Left lung (tissue), 10 donors: ENCODE measurements around the gene CLDN7. TPM values are rescaled to one million over a fixed set of nuclear protein-coding genes. Genes with fewer than 3 reads are reported as not detected.
A peak's percentile ranks its signal among the peaks of the same experiment; 100 is the strongest.

Source experiments
- ATAC-seq: fragments of 200-7000 bp; cut with Tn5 transposase; one replicate; pipeline ENCODE4 v1.9.1; 2020; ENCODE audit warnings: moderate library complexity
- DNase-seq, 4 donors: peaks; one replicate each; pipeline ENCODE4 v3.0.0-alpha.2; 2013 to 2020
- H3K27ac ChIP-seq, 2 donors: fragments of 200-600 bp; sonication (generic) in 1 of 2; one replicate each; pipeline versions ENCODE4 v1.5.0 to v1.8.0; 2020 to 2021
- H3K27me3 ChIP-seq, 2 donors: fragments of 200-600 bp; sonication (generic) in 1 of 2; one replicate each; pipeline versions ENCODE4 v1.5.0 to v1.8.0; 2020 to 2021
- H3K36me3 ChIP-seq, 2 donors: fragments of 200-600 bp; sonication (generic) in 1 of 2; one replicate each; pipeline versions ENCODE4 v1.5.0 to v1.8.0; 2020 to 2021
- H3K4me1 ChIP-seq, 2 donors: fragments of 200-600 bp; one replicate each; pipeline ENCODE4 v1.8.0; 2021
- H3K4me3 ChIP-seq, 2 donors: fragments of 200-600 bp; sonication (generic) in 1 of 2; one replicate each; pipeline versions ENCODE4 v1.5.0 to v1.8.0; 2020 to 2021; ENCODE audit warnings: mild to moderate bottlenecking in 1 of 2
- H3K9me3 ChIP-seq, 2 donors: fragments of 200-600 bp; sonication (generic) in 1 of 2; one replicate each; pipeline versions ENCODE4 v1.5.0 to v1.8.0; 2020 to 2021
- CTCF ChIP-seq, 2 donors: fragments of 200-600 bp; sonication (generic) in 1 of 2; IDR thresholded peaks; one replicate each; pipeline versions ENCODE4 v1.5.0 to v1.8.0; 2021; ENCODE audit warnings: antibody characterized with exemption in 2 of 2
- intact Hi-C, 2 donors: fragments of 100-400 bp; cut with DNase I; formaldehyde crosslinking; loops; one replicate each; pipeline versions ENCODE4 v1.11.2 to v1.14.2; 2022
- polyA plus RNA-seq, 6 donors: library from polyadenylated mRNA; unstranded; fragments of 120-200 nt; gene quantifications; one replicate each; pipeline ENCODE4 v1.2.1, GENCODE V29; 2013; ENCODE audit not compliant: insufficient read length in 6 of 6
- total RNA-seq, 2 donors: library from RNA; stranded (reverse); fragmentation: NEBNext Ultra II Directional; extraction: Animal tissue kit (Norgen Biotek cat#: 25700); gene quantifications; one replicate each; pipeline ENCODE4 v1.2.1, GENCODE V29; 2021
- donor health status: DM: no; HTN: yes; CAD: no.
- donor health status: DM: no; HTN: no; CAD: no.

CLDN7 gene
- total and polyA plus RNA-seq, 8 donors = 26.0 to 197 (median 36.5) TPM

DNA sequence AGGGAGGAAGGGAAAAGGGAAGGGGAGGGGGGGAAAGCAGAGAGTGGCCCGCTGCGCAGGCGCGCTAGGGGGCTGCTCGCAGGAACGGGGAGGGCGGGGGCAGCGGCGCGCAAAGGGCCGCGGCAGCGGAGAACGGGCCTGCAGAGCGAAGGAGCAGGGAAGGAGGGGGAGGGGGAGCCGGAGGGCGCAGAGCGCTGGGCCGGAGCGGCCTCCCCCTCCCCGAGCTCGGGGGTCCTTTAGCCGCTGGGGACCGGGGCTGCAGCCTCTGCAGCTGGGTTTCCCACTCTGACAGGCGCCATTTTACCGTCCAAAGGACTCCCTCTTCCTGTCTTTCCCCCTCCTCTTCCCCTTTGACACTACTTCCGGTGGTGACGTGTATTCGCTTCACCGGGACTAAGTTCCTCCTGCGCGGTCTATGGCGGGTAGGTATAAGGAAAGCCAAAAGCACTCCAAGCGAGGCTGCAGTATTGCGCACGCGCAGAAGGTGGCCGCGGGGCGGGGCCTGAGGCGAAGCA lies 10.6 kb downstream of the CLDN7 start, which contains the start of gene CTDNEP1:
CTDNEP1 (minus strand) TSS at position 74 of the 515 bp plus-strand sequence. CDS start 438 bp downstream, outside the sequence.
- no peaks in the 10 kb centered on the region for H3K9me3 ChIP-seq
- DNase-seq (peak; percentile 99 to 100 (median 99)), ATAC-seq (peak; percentile 90)
- peaks cover 18 to 47% of the 10 kb centered on the region in 2 donors for H3K4me1 ChIP-seq
- no peaks in the 10 kb centered on the region for H3K27me3 ChIP-seq
- intact Hi-C loops = no loop called here
- no peak for TF ChIP-seq CTCF (IDR thresholded peaks at IDR 0.05)
- H3K27ac ChIP-seq = peak within 1 kb of the TSS; percentile 99 to 100
- H3K36me3 ChIP-seq = peaks cover 0 to 34% of the 10 kb centered on the region in 2 donors
- peak within 1 kb of the TSS; percentile 83 to 95 for H3K4me3 ChIP-seq

DNA sequence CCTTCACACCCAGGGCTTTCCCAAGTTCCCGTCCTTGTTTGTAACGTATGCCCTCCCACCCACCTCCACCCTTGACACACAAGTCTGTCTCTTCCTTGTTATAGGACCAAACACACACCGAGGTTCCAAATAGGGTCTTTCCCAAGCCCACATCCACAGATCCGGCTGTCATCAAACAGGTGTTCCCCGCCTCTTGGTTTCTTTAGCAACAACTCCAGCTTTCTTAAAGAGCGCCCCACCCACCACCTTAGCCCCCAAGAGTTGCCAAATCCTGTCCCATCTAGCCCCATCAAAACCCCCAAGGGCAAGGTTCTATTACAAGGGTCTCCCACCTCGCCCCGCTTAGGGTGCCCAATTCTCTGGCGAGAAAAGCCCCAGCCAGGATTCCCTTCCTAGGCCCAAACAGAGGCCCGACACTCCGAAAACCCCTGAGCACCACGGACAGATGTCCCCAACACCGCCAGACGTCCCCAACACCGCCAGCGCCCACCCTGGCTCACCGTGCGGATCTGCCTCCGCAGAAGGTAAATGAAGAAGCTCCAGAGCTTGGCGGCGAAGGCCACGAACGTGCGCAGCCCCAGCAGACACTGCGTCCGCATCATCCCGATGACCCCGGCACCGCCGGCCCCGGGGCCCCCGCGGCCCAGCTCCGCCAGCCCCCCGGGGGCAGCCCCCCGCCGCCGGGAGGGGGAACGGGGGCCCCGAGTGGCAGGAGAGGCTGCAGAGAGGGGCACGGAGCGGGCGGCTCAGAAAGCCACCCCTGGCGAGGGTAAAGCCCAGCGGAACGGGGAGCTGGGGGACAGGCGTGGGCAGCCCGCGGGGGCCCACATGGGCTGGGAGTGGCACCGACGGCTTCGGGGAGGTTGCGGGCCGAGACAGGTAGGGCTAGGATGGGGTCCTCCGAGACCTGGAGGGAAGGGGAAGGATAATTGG lies 11.3 kb downstream of the CLDN7 start:
- H3K36me3 ChIP-seq = peaks cover 0 to 34% of the 10 kb centered on the region in 2 donors
- intact Hi-C loops = no loop called here
- no peaks in the 10 kb centered on the region for H3K27me3 ChIP-seq
- no peak for TF ChIP-seq CTCF (IDR thresholded peaks at IDR 0.05)
- H3K27ac ChIP-seq = peak overlapping the region; percentile 99 to 100
- ATAC-seq (no peak), DNase-seq (peak in 2 of 4 donors; percentile 53 to 88)
- no peaks in the 10 kb centered on the region for H3K9me3 ChIP-seq
- peak overlapping the region; percentile 83 to 95 for H3K4me3 ChIP-seq
- H3K4me1 ChIP-seq = peaks cover 18 to 47% of the 10 kb centered on the region in 2 donors

DNA sequence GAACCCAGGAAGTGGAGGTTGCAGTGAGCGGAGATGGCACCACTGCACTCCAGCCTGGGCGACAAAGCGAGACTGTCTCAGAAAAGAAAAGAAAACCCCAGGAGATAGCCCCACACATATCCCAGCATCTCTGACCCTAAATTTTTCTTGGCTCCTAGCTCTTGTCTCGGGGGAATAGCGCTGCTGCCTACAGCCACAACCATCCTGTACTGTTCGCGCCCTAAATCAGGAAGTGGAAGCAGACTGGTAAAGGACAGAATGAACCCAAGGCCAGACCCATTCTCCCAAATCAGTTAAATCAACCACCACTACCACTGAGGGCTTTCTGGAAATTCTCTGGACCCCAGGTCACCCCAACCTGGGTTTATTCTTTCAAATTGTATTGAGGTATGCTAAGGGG lies 12.4 kb downstream of the CLDN7 start:
- ATAC-seq (no peak), DNase-seq (no peak)
- Histone ChIP-seq H3K27ac (peak overlapping the region in 1 of 2 donors; percentile 100), H3K36me3 (peaks cover 0 to 34% of the 10 kb centered on the region in 2 donors), H3K4me1 (peaks cover 18 to 47% of the 10 kb centered on the region in 2 donors), H3K27me3 (no peaks in the 10 kb centered on the region), H3K9me3 (no peaks in the 10 kb centered on the region), H3K4me3 (peak overlapping the region; percentile 83 to 95)
- no peak for TF ChIP-seq CTCF (IDR thresholded peaks at IDR 0.05)
- intact Hi-C loops = no loop called here

GRCh38 chr17:7249214-7249613 lies 13.1 kb downstream of the CLDN7 start:
- H3K27me3 ChIP-seq = no peaks in the 10 kb centered on the region
- no peaks in the 10 kb centered on the region for H3K9me3 ChIP-seq
- peaks cover 0 to 34% of the 10 kb centered on the region in 2 donors for H3K36me3 ChIP-seq
- TF ChIP-seq CTCF (IDR thresholded peaks at IDR 0.05) = no peak
- intact Hi-C loops = no loop called here
- peaks cover 18 to 48% of the 10 kb centered on the region in 2 donors for H3K4me1 ChIP-seq
- ATAC-seq (no peak), DNase-seq (no peak)
- no peak overlapping the region for H3K27ac ChIP-seq
- H3K4me3 ChIP-seq = peak overlapping the region in 1 of 2 donors; percentile 83

DNA sequence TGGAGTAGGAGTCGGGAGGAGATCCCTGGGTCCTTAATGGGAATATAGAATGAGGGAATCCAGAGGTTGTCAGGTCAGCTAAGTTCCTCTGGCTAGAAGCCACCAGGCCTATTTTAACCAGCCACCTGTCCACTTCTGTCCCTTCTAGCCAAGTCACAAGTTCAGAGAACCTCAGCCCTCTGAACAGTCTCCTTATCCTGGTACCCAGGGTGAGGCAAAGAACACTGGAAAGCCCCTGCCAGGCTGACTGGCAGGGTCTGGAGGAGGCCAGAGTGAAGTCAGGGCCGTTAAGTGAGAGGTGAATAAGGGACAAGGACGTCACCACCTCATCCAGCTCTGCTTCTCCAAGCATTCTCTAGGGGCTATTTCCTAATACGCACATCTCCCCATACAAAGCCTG lies 13.5 kb downstream of the CLDN7 start:
- ATAC-seq (no peak), DNase-seq (no peak)
- no peaks in the 10 kb centered on the region for H3K9me3 ChIP-seq
- H3K4me1 ChIP-seq = peaks cover 18 to 52% of the 10 kb centered on the region in 2 donors
- peaks cover 0 to 35% of the 10 kb centered on the region in 2 donors for H3K36me3 ChIP-seq
- no peak for TF ChIP-seq CTCF (IDR thresholded peaks at IDR 0.05)
- no peak overlapping the region for H3K4me3 ChIP-seq
- no peaks in the 10 kb centered on the region for H3K27me3 ChIP-seq
- no peak overlapping the region for H3K27ac ChIP-seq
- intact Hi-C loops = no loop called here
